Subcutaneous adipose tissue (tissue), 4 donors: ENCODE data around the gene TLE6. TPM values are rescaled to one million over a fixed set of nuclear protein-coding genes. Genes with fewer than 3 reads are reported as not detected.

ENCODE experiments used
- CTCF ChIP-seq: fragments of 450-650 bp; IDR thresholded peaks from one replicate; pipeline ENCODE4 v1.5.1; 2016; ENCODE audit warnings: low read depth, mild to moderate bottlenecking, control low read depth, antibody characterized with exemption, moderate library complexity
- total RNA-seq, 4 donors: library from RNA; depleted of rRNA; stranded (reverse); fragments of >200 nt; gene quantifications; one replicate each; pipeline ENCODE4 v1.1.0, GENCODE V29; 2016

Gene TLE6
- total RNA-seq, 4 donors from 2014 or later: 1.8 TPM; not detected in 3

- TF ChIP-seq CTCF: no peak
These were observed 17.3 kb downstream of the TLE6 start for GRCh38 chr19:2994588-2995131.

- TF ChIP-seq CTCF: no peak
These were observed 20.4 kb downstream of the TLE6 start for GRCh38 chr19:2997720-2998119.

- no peak for TF ChIP-seq CTCF
These were observed 21.3 kb downstream of the TLE6 start for GRCh38 chr19:2998642-2999041.

GRCh38 chr19:3001235-3001800 is 24.0 kb downstream of the TLE6 start:
- no peak for TF ChIP-seq CTCF

- TF ChIP-seq CTCF: no peak
These were observed 25.7 kb downstream of the TLE6 start for GRCh38 chr19:3003046-3003445.

GRCh38 chr19:3004522-3004921 is 27.2 kb downstream of the TLE6 start:
- TF ChIP-seq CTCF: no peak

GRCh38 chr19:3005345-3005744 is 28.0 kb downstream of the TLE6 start:
- no peak for TF ChIP-seq CTCF
